Natural killer cell treated with Interleukin-12 subunit alpha and Interleukin-12 subunit beta and Interleukin-15 and Interleukin-18, amount 100 ng/mL, for 72 hours (primary cell): Measurements from ENCODE around the gene PIP5KL1. TPM values are rescaled to one million over a fixed set of nuclear protein-coding genes. Genes with fewer than 3 reads are reported as not detected.
"Not testable (repeated sequence)": the region's sequence is repeated elsewhere in the genome, so short reads cannot be mapped to it uniquely, and the experiment has no call there.

Experiments used
- ATAC-seq, 2 donors: fragments of 150-1000 bp; cut with Tn5 transposase in 1 of 2; sonication (Bioruptor Pico), chemical (Tn5 transposase) in 1 of 2; 2 replicates each; pipeline ENCODE4 v1.10.0; 2021
- DNase-seq: peaks from one replicate; pipeline ENCODE4 v3.0.0; 2022; ENCODE audit warnings: low spot score
- H3K27ac Mint-ChIP-seq, 2 donors: 1 replicate in 1 of 2; 2 replicates in 1 of 2; pipeline ENCODE4 v1.8.0; 2022; ENCODE audit warnings: mixed read lengths in 2 of 2, mild to moderate bottlenecking in 1 of 2, moderate library complexity in 1 of 2
- H3K27me3 Mint-ChIP-seq, 2 donors: 1 replicate in 1 of 2; 2 replicates in 1 of 2; pipeline ENCODE4 v1.8.0; 2022; ENCODE audit warnings: mixed read lengths in 2 of 2
- H3K36me3 Mint-ChIP-seq: one replicate; pipeline ENCODE4 v1.8.0; 2022; ENCODE audit warnings: mixed read lengths
- H3K4me1 Mint-ChIP-seq, 2 donors: 1 replicate in 1 of 2; 2 replicates in 1 of 2; pipeline ENCODE4 v1.8.0; 2022; ENCODE audit warnings: low read depth in 2 of 2, mixed read lengths in 2 of 2, mild to moderate bottlenecking in 1 of 2
- H3K4me3 Mint-ChIP-seq: one replicate; pipeline ENCODE4 v1.8.0; 2022; ENCODE audit warnings: mixed read lengths
- H3K9me3 Mint-ChIP-seq: 2 replicates; pipeline ENCODE4 v1.8.0; 2022; ENCODE audit warnings: mixed read lengths
- total RNA-seq, 2 donors: library from RNA; stranded (reverse); gene quantifications; one replicate each; pipeline ENCODE4 v1.2.3, GENCODE V29; 2022

The PIP5KL1 gene
- total RNA-seq, 2 donors from 2014 or later: 2.7 to 3.7 TPM

DNA sequence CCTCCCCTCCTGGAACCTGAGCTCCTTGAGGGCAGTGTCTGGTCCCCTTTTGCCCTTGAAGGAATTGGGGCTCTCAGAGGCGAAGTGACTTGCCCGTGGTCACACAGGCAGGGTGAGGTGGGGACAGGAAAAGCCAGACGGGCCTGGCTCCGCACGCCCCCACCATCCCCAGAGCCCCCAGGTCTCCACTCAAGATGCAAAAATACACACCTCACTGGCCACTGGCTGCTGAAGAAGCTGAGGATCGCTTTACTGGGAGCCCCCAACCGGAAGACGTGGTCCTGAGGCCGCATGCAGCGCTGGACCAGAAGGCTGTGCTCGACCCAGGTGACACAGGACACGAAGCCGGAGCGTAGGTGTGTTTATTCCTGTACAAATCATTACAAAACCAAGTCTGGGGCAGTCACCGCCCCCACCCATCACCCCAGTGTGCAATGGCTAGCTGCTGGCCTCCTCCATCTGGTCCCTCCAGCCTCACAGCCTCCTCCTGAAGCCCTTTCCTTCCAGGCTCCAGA is 45.5 kb downstream of the PIP5KL1 start:
- Mint-ChIP-seq H3K27ac (peak overlapping the region; percentile 28 to 78), H3K4me1 (peaks cover 13 to 18% of the 10 kb centered on the region in 2 donors)

DNA sequence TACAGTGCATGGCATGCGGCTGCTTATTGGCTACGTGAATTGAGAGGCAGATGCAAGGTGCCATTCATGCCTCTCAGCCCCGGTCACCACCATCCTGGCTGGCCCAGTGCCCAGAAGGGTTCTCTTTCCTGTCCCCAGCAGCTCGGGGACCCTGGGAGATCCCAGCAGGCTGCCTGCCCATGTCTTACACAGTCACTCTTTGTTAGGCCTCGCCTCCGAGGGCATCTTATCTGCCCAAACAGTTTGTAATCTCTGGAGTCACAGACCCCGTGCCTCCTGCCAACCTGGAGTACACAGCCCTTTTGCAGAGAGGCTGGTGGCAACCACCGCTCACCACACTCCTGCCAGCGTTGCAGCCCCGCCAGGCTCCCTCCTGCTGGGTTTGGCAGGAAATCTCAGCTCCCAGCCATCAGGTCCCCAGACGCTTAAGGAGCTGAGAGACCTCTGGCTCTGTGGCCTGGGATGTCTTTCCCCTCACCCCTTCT is 46.1 kb downstream of the PIP5KL1 start:
- H3K27ac Mint-ChIP-seq: peak overlapping the region; percentile 28 to 78
- no peaks in the 10 kb centered on the region for H3K36me3 Mint-ChIP-seq
- H3K27me3 Mint-ChIP-seq: no peaks in the 10 kb centered on the region
- peaks cover 13 to 18% of the 10 kb centered on the region in 2 donors for H3K4me1 Mint-ChIP-seq
- DNase-seq: peak; percentile 49
- no peaks in the 10 kb centered on the region for H3K9me3 Mint-ChIP-seq
- H3K4me3 Mint-ChIP-seq: no peak overlapping the region
- no peak for ATAC-seq

More for the DNA sequence above, 45.5 kb downstream of the PIP5KL1 start:
- Mint-ChIP-seq H3K27me3 (no peaks in the 10 kb centered on the region), H3K9me3 (no peaks in the 10 kb centered on the region), H3K4me3 (no peak overlapping the region), H3K36me3 (no peaks in the 10 kb centered on the region)
- no peak for ATAC-seq
- peak; percentile 54 for DNase-seq

DNA sequence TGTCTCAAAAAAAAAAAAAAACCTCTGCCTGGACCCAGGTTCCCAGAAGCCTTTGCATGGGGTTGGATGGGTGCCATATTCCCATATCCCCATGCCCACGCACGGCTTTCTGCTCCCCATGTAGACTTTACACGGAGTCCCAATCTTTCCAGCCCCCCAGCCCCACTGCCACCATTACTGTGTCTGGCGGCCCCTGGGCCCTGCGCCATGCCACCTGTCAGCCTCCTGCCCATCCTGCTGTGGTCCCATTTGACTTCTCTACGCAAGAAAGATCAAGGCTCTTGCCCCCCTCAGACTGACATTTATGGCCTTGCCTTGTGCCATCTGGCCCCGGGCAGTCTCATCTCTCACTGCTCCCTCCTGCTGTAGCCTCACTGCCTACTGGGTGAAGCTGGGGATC is 46.6 kb downstream of the PIP5KL1 start:
- Mint-ChIP-seq H3K27ac (peak overlapping the region in 1 of 2 donors; percentile 78), H3K27me3 (no peaks in the 10 kb centered on the region), H3K9me3 (no peaks in the 10 kb centered on the region), H3K4me3 (no peak overlapping the region), H3K4me1 (peaks cover 13 to 18% of the 10 kb centered on the region in 2 donors), H3K36me3 (no peaks in the 10 kb centered on the region)
- ATAC-seq: no peak
- no peak for DNase-seq

DNA sequence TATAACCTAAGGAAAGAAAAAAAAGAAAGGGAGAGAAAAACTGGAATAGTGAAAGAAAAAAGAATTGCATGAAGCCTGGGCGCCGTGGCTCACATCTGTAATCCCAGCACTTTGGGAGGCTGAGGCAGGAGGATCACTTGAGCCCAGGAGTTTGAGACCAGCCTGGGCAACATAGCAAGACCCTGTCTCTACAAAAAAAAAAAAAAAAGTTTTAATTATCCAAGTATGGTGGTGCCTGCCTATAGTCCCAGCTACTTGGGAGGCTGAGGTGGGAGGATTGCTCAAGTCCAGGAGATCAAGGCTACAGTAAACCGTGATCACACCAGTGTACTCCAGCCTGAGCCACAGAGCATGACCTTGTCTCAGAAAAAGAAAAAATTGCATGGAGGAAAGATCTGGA is 48.9 kb downstream of the PIP5KL1 start:
- H3K36me3 Mint-ChIP-seq, DNase-seq, ATAC-seq, H3K9me3 Mint-ChIP-seq, H3K4me3 Mint-ChIP-seq, H3K27me3 Mint-ChIP-seq, H3K27ac Mint-ChIP-seq: not testable (repeated sequence)
- H3K4me1 Mint-ChIP-seq: peaks cover 21% of the 10 kb centered on the region in 2 donors

DNA sequence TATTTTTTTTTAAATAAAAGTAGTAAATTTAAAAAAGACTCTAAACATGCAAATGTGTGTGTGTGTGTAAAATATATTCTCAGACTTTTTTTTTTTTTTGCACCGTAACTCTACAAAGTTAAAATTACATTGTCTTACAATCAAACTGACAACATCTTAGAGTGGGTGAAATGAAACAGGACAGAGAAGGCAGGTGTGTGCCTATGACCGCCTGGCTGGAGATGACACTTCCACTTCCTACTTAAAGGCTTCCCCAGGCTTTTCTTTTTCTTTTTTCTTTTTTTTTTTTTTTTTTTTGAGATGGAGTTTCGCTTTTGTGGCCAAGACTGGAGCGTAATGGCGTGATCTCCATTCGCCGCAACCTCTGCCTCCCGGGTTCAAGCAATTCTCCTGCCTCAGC is 50.4 kb downstream of the PIP5KL1 start:
- no peak for DNase-seq
- Mint-ChIP-seq H3K27ac (no peak overlapping the region), H3K27me3 (no peaks in the 10 kb centered on the region), H3K4me3 (no peak overlapping the region), H3K36me3 (no peaks in the 10 kb centered on the region), H3K4me1 (peaks cover 17 to 18% of the 10 kb centered on the region in 2 donors), H3K9me3 (no peaks in the 10 kb centered on the region)
- ATAC-seq: no peak

DNA sequence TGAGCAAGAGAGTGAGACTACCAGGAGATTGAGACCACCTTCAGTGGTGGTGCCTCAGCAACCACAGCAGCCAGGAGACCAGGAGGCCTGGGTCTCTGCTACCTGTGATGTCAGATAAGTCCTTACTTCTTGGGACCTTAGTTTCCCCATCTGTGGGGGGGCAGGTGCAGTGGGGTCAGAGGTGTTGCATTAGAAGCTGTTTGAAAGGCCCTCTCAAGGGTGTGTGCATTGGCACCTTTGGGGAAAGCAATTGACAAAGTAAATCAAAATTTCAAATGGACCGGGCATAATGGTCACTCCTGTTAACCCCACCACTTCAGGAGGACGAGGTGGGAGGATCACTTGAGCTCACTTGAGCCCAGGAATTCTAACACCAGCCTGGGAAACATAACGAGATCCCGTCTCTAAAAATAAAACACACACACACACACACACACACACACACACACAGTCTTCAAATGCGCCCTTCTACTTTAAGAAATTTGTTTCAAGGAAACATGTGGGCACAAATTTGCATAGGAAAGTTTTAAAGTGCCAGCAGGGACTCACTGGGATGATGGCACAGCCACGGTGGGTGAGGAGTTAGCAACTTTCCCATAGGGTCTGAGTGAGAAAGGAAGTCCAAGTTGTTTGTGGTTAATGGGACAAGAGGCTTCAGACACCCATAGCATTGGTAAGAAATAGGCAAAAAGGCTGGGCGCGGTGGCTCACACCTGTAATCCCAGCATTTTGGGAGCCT is 51.8 kb downstream of the PIP5KL1 start:
- DNase-seq (peak; percentile 31), ATAC-seq (no peak)
- Mint-ChIP-seq H3K27me3 (no peaks in the 10 kb centered on the region), H3K36me3 (no peaks in the 10 kb centered on the region), H3K4me1 (peaks cover 6 to 8% of the 10 kb centered on the region in 2 donors), H3K27ac (no peak overlapping the region), H3K4me3 (no peak overlapping the region), H3K9me3 (no peaks in the 10 kb centered on the region)

DNA sequence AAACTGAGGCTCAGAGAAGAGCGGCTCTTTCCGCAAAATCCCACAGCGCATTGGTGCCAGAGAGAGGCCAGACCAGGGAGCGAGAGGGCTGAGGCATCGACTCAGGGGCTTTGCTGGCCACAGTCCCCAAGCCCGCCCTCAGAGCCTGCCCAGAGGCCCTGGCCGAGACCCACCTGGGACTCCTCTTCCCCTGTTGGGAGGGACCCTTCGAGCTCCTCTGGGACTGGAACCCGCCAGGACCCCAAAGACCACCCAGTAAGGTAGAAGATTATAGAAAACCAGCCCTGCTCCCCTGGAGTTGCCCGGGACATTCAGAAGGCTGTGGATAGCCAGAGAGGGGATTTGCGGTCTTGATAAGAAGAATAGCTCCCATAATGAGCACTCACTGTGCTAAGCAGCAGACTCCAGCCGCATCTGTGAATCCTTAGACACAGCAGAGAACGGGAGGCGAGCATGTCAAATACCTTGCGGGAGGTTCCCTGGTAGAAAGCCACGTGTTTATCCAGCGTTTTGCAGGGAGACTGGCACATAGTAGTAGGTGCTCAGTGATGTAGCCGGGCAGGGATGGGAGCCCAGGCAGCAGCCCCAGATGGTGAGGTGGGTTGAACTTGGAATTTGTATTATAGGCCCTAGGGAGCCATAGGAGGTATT is 52.5 kb downstream of the PIP5KL1 start:
- peaks cover 6 to 8% of the 10 kb centered on the region in 2 donors for H3K4me1 Mint-ChIP-seq
- no peak overlapping the region for H3K27ac Mint-ChIP-seq
- H3K9me3 Mint-ChIP-seq: no peaks in the 10 kb centered on the region
- no peak for ATAC-seq
- H3K36me3 Mint-ChIP-seq: no peaks in the 10 kb centered on the region
- H3K4me3 Mint-ChIP-seq: peak overlapping the region; percentile 60
- H3K27me3 Mint-ChIP-seq: no peaks in the 10 kb centered on the region
- peak; percentile 57 for DNase-seq

DNA sequence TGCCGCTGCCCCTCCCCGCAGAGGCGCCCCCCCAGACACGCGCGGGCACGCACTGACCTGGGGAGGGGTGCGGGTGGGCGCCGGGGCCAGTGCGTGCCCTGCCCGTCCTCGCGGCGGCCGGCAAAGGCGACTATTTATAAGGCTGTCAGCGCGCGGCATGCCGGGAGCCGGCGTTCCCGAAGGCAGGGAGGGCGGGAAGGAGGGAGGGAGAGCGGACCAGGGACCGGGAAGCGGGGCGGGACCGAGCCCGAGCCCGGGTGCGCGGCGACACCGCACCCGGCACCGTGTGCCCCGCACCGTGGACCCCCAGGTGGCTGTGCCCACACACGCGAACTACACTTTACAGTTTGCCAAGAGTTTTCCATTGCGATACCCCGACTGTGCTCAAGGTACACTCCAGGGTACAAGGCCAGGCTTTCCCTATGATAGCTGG is 53.0 kb downstream of the PIP5KL1 start, which contains the start of gene AK1:
AK1 (minus strand) TSS at position 110 of the 433 bp plus-strand sequence. CDS start 3,058 bp downstream, outside the sequence.
- ATAC-seq: no peak

DNA sequence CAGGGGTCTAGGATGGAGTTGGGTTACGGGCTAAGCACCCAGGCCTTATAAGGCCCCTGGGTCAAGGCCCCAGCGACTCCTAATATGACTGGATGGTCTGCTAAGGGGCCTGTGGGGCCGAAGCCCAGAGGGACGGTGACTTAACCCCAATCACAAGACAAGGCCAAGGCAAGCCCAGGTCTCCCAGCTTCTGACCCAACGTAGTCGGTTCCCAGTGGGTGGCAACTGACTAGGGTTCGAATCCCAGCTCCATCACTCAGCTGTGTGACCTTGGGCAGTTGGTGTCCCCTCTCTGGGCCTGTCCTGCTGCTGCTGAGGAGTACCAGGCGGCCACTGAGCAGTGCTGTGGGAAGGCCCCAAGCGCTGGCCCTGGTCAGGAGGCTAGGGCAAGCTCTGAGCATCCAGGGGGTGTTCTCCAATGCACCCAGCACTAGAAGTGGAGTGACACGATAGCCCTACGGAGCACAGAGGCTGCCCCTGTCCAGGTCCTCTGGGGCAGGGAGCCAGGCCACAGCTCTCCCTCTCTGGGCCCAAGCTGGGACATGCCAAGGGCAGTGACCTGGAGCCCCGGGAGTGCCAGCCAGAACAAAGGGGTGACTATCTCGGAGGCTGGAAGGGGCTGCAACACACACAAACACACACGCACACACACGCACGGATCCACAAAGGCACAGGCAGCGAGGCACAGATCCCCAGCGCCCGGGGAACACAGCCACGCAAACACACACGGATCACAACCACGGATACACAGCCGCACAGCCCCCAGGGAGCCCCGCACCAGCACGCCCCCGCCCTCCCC is 53.6 kb downstream of the PIP5KL1 start:
- Mint-ChIP-seq H3K4me1 (peaks cover 6 to 8% of the 10 kb centered on the region in 2 donors), H3K9me3 (no peaks in the 10 kb centered on the region), H3K27ac (no peak overlapping the region), H3K4me3 (no peak overlapping the region), H3K36me3 (no peaks in the 10 kb centered on the region), H3K27me3 (no peaks in the 10 kb centered on the region)
- ATAC-seq (peak in 1 of 2 donors; percentile 21), DNase-seq (peak; percentile 50)

More for the DNA sequence above, 53.0 kb downstream of the PIP5KL1 start, which contains the start of gene AK1:
- Mint-ChIP-seq H3K9me3 (no peaks in the 10 kb centered on the region), H3K4me1 (peaks cover 6 to 8% of the 10 kb centered on the region in 2 donors), H3K27ac (no peak within 1 kb of the TSS), H3K36me3 (no peaks in the 10 kb centered on the region), H3K27me3 (no peaks in the 10 kb centered on the region), H3K4me3 (peak within 1 kb of the TSS; percentile 60)
- peak; percentile 58 for DNase-seq

DNA sequence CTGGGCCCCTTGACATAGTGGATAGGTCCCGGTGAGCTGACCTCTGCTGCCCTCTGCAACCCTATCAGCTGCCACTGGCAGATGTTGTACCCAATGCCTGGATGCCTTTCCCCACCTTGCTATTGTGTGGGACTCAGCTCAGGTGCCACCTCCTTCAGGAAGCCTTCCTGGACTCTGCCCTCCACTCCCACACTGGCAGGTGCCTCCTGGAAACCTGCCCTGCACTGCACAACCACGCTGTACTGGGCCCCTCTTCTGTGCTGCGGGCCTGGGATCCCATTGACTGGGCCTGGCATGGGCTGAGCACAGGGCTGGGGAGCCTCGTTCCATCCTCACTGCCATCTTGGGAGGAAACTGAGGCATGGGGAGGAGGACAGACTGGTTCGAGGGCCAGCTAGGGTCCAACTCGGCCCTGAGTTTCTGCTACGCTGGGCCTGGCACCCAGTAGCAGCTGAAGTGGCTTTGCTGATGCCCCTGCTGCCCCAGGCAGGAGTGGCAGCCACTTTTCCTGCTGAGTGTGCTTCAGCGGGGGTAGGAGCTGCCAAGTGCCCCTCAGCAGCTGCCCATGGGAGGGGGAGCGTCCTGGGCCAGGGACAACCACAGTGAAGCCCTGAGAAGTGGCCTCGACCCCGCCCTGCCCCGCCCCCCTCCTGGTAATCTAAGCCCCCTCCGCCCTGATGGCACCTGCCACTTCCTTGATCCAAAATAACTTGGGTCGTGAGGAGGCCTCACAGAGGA is 54.4 kb downstream of the PIP5KL1 start:
- no peak overlapping the region for H3K27ac Mint-ChIP-seq
- DNase-seq (peak; percentile 45), ATAC-seq (no peak)
- no peaks in the 10 kb centered on the region for H3K9me3 Mint-ChIP-seq
- peaks cover 6 to 8% of the 10 kb centered on the region in 2 donors for H3K4me1 Mint-ChIP-seq
- H3K36me3 Mint-ChIP-seq: no peaks in the 10 kb centered on the region
- no peaks in the 10 kb centered on the region for H3K27me3 Mint-ChIP-seq
- no peak overlapping the region for H3K4me3 Mint-ChIP-seq

DNA sequence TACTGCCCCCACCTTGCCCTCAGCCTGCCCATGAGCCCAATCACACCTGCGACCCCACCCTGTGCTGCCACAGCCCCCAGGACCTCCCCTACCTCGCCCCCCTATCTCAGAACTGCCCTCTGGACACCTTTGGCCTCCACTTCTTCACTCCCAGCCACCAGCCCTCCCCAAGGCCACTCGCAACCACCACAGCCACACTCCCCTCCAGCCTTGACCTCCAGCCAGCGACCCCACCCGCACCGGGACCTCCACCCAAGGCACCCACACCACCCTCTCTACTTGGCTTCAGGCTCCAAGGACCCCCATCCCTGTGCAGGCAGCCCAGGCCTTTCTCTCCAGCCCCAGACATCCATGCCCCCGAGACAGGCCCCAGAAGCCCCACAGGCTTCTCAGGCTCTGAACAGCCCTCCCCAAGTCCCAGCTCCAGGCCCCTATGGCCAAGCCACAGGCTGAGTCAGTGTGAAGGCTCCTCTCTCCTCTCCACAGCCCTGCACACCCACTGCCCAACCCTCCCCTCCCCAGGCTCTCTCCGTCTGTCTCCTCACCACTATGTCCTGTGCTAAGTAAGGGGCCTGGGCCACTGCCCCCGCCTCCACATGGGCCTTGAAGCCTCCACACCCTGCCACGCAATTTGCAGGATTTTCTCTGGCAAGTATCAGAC is 55.1 kb downstream of the PIP5KL1 start:
- Mint-ChIP-seq H3K27ac (peak overlapping the region in 1 of 2 donors; percentile 41), H3K27me3 (no peaks in the 10 kb centered on the region), H3K4me3 (no peak overlapping the region), H3K36me3 (no peaks in the 10 kb centered on the region), H3K4me1 (peaks cover 6 to 8% of the 10 kb centered on the region in 2 donors), H3K9me3 (no peaks in the 10 kb centered on the region)
- no peak for ATAC-seq
- peak; percentile 58 for DNase-seq
